T-helper 22 cell (primary cell): ENCODE results near the gene NUDT10.
"Not testable (repeated sequence)": the region's sequence is repeated elsewhere in the genome, so short reads cannot be mapped to it uniquely, and the experiment has no call there.

Experiments used
- DNase-seq: peaks from one replicate; pipeline ENCODE4 v3.0.0-alpha.2; 2020; ENCODE audit warnings: low read depth

The NUDT10 gene

DNA sequence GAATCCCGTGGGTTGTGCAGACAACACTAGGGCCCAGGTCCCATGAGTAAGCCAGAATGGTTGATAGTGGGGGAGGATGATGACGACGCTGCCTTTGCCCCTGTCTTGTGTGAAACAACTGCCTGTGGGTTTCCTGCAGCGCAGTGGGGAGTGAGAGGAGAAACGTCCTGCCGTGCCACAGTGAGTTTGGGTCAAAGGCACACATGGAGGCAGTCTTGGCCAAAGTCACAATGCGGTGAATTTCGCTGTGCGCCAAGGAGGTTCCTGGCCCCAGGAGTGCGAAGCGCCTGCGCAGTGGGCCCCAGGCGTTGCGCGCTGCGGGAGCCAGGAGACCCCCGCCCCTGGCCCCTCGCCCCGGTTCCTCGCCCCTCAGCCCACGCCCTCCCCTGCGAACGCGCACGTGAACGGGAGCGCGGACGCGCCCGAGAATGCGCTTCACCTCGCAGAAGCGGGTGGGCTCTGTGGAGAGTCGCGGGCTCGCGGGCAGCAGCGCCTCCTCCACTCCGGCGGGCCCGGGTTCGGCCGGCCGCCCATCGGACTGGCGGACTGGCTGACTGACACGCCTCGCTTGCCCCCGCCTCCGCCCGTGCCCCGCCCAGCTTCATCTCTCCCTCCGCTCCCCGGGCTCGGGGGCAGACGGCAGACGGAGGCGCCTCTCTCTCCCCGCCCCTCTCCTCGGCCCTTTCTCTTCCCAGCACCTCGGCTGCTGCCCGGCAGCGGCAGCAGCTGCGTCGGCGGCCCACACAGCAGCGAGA, at the start of gene NUDT10:
NUDT10 (plus strand) TSS at position 635 of the 755 bp plus-strand sequence. CDS start 144 bp downstream, outside the sequence.
- no peak for DNase-seq

DNA sequence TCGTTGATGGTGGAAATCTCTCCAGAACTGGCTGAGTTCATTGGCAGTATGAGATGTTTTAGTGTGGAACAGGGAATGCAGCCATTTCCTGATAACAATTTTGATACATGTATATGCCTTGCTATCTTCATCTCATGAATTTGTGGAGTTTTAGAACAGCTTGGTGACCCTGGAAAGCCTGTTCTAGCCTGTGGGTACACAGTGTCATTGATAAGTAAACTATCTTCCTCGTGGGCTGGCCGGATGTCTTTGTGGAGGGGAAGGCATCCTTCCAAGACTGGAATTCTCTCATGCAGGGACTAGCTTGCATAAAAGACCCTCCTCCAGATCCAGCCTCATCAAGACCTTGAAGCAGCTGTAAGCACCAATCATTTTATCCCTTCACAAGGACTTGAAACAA, 40.2 kb upstream of the NUDT10 start:
- DNase-seq, result no peak

DNA sequence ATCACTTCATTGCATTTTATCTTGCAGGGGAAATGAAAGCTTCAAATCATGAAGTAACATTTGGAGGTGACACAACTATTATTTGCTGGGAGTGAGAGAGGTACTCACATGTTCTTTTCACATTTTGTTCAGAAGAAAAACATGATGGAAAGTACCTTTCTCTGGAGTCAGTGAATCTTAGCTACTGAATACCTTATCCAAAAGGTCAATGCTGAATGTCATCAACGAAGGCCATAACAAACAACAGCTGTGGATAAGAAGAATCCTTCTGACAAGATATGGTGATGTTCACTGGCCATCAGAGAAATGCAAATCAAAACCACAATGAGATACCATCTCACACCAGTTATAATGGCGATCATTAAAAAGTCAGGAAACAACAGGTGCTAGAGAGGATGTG, 36.5 kb upstream of the NUDT10 start:
- DNase-seq, result no peak

DNA sequence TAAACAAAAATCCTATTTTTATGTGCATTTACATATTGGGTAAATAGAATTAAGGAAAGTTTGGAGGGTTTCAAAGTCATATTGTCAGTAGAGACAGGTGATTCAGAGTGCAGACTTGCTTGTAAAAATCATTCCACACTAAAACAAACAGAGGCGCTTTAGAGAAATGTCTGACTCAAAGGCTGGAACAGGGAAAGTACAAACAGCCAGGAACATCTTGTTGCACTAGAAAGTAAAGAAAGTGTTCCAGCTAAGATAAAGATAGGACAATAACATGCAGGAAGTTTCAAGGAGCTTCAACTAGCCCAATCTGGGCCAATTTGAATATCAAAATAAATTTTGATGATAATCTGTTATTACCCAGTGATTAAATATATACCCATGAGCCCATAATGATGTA, 16.4 kb upstream of the NUDT10 start:
- no peak for DNase-seq

DNA sequence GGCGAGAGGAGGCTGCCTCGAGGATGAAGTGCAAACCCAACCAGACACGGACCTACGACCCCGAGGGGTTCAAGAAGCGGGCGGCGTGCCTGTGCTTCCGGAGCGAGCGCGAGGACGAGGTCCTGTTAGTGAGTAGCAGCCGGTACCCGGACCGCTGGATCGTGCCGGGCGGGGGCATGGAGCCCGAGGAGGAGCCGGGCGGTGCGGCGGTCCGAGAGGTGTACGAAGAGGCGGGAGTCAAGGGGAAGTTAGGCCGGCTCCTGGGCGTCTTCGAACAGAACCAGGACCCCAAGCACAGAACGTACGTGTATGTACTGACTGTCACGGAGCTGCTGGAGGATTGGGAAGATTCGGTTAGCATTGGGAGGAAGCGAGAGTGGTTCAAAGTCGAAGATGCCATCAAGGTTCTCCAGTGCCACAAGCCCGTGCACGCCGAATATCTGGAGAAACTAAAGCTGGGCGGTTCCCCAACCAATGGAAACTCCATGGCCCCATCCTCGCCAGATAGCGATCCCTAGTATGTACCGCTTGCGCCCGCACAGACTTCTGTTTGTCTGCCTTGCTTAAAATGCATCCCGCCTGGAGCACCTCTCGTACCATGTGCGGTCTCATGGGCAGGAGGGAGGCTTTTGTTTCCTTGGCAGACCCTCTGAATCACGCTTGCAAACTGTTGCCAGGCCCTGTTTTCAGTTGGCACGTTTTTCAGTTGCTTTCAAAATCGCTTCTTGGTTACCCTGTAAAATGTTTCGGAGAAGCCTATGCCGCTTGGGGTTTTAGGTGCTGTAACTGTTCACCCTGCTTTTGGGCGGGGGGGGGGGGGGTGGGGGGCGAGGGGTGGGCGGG, 542 bp downstream of the NUDT10 start:
- DNase-seq, result not testable (repeated sequence)

DNA sequence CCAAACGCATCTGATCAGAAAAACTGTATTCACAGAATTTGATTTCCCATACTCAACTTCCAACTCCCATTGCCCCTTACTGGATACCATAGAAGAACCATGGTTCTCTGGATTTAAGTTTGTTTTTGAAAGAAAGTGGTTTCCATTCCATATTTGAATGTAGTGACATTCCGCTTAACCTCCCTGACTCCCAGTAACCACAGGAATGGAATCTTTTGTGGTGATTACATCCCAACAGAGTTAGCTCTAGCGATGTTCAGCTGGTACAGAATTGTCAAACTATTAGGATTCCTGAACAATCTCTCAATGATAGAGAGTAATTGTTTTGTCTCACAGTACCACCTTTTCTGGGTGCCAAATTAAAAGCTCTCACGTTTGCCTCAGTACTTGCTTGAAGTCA, 1.7 kb downstream of the NUDT10 start:
- no peak for DNase-seq

DNA sequence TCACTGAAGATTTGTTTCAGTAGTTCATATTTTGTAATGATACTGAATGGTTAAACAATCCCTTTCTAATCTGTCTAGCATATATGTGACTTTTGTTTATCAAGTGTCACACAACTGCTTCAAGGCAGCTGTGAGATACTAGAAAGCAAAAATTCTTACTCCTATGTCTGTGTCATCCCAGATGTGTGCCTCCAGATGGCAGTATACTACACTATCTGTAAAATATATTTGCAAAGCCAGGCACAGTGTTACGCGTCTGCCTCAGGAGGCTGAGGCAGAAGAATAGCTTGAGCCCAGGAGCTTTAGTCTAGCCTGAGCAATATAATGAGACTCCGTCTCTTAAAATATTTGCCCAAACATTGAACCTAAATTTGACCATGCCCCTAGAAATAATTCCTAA, 4.0 kb downstream of the NUDT10 start:
- DNase-seq, result no peak

DNA sequence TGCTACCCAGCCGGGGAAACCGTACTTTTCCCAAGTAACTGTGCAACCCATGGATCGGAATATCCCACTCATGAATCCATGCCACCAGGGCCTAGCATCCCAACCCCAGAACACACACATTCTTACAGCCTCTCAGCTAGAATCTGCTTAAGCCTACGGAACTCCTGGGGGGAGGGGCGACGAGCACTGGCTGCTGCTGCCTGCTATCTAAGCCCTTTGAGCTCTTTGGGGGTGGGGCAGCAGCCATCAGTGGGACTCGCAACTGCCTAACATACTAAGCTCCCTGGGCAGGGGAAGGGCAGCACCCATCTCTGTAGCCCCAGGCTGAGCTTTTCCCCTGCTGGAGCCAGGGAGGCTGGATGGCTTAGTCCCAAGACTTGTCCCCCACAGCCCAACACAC, 28.6 kb downstream of the NUDT10 start:
- DNase-seq, result no peak

DNA sequence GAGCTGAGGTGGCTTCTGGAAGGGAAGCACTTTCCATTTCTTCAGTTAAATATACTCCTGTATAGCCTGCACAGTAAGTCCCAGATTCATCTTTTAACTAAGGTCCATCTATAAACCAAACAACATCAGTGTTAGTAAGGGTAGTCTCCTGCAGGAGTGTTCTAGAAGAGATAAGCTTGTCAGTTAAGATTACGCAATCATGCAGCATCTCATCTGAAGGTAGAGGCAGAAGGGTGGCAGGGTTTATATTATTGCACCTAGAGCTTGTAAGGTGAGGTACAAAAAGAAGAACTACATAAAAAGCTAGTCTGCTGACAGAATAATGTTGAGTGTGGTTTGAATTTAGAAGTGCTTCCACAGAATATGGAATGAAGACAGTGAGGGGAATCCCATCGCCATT, 44.0 kb downstream of the NUDT10 start:
- DNase-seq, result no peak
